ENCODE measurements around the gene ARSB.

Gene ARSB

DNA sequence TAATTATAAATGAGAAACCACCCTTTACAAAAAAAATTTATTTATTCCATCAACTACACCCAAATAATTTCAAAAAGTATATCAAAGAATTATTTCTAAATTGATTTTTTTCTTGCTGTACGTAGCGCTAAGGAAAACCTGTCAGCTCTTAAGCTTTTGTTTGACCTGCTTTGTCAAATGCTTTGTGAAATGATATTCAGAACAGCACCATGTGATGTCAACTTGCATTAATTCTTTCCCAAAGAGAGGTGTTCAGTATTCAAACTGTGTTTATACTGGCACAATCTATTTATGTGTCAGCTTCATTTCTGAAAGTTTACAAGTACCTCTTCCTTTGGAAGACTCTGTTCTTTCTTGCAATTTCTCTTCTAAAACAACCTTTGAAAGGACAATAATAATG is 12.0 kb upstream of the ARSB start:
- no peak overlapping the region for H3K4me3 ChIP-seq (ENCODE audit: low read depth, low read length)
- TF ChIP-seq CTCF (IDR thresholded peaks at IDR 0.05; ENCODE audit: low read depth, low read length), result no peak

GRCh38 chr5:78995521-78996007 is 10.5 kb upstream of the ARSB start:
- H3K4me3 ChIP-seq (ENCODE audit: low read depth, low read length), result no peak overlapping the region
- no peak for TF ChIP-seq CTCF (IDR thresholded peaks at IDR 0.05; ENCODE audit: low read depth, low read length)

DNA sequence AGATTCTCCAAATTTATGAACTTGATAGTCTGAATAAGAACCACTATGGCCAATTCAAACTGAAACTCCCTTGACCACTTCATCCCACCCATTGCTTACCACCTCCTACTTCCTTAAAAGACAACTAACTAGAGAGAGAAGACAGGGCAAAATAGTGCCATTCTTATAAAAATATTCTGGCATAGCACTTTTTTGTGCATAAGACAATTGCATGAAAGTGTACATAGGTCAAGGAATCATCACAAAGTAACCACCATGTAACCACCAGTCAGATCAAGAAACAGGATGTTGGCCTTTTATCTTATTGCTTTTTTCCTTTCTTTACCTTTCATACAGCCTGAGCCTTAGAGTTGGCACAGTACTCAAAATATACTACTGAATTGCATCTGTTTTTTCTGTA is 8.1 kb upstream of the ARSB start:
- no peak for TF ChIP-seq CTCF (IDR thresholded peaks at IDR 0.05; ENCODE audit: low read depth, low read length)
- H3K4me3 ChIP-seq (ENCODE audit: low read depth, low read length), result no peak overlapping the region

DNA sequence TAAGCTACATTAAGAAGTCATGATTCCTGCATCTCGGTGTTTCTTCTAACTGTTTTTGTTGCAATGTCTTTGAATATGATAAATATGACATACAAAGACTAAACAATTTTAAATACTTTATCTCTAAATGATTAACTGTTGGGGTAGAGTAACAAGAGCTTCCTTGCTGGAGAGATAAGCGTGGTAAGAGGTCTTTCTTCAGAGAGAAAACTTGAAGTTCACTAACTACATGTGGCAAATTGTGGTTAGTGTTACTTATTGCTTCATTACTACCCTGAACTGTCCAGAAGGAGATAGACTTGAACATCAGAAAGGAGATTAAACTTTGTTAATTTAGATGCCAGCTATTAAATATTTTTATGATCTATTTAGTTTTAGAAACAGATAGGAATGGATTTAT is 7.0 kb upstream of the ARSB start:
- TF ChIP-seq CTCF (IDR thresholded peaks at IDR 0.05; ENCODE audit: low read depth, low read length), result no peak
- no peak overlapping the region for H3K4me3 ChIP-seq (ENCODE audit: low read depth, low read length)

DNA sequence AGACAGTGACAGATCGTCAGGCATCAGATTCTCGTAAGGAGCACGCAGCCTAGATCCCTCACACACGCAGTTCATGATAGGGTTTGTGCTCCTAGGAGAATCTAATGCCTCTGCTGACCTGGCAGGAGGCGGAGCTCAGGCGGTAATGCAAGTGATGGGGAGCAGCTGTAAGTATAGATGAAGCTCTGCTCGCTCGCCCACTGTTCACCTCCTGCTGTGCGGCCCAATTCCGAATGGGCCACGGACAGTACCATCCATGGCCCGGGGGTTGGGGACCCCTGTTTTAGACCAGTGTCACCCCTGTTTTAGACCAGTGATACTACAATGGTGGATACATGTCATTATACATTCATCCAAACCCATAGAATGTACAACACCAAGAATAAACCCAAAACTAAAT is 4.0 kb upstream of the ARSB start:
- H3K4me3 ChIP-seq (ENCODE audit: low read depth, low read length), result no peak overlapping the region
- no peak for TF ChIP-seq CTCF (IDR thresholded peaks at IDR 0.05; ENCODE audit: low read depth, low read length)

DNA sequence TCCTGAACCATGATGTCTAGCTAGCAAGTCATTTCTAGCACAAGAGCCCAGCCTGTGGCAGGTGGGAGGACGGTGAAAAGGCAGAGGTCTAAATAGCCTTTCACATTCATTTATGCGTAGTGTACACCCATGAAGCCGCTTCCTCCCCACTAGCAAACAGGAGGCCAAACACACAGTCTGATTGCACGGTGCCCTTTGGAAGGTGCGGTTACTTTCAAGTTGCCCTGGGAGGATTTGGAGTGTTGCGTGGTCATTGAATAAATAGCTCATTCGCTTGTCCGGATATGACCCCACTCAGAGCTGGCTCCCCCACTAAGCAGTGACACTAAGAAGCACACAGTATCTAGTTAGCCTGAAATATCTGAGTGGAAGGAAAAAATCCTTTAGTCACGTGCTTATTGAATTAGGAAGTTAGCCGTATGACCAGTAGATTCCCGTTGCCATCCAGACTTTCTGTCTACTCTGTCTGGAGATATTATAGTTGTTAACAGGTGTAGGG is 664 bp upstream of the ARSB start:
- peak overlapping the region; percentile 71 for H3K4me3 ChIP-seq (ENCODE audit: low read depth, low read length)
- TF ChIP-seq CTCF (IDR thresholded peaks at IDR 0.05; ENCODE audit: low read depth, low read length), result no peak

DNA sequence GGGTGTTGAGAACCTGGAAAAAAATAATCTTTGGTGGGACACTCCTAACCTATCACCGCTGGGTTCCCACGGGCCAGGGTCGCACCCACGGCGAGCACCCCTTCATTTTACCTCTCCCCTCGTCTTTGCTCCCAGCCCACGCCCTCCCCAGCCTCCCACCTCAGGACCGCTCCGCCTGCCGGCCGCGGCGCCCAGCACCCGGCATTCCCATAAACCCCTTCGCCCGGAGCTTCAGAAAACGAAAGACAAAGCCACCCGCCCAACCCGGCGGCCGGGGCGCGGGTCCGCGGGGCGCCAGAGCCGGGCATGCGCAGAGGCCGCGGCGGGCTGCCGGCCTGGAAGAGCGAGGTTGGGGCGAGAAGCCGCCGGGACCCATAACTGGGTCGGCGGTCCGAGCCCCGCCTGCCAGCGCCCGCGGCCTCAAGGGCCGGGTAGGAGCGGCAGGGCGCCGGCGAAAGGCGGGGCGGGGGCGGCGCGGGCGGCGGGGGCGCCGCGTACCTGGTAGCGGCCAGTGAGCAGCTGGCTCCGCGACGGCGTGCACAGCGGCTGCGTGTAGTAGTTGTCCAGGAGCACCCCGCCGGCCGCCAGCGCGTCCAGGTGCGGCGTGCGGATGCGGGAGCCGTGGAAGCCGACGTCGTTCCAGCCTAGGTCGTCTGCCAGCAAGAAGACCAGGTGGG is 533 bp downstream of the ARSB start:
- TF ChIP-seq CTCF (IDR thresholded peaks at IDR 0.05; ENCODE audit: low read depth, low read length), result peak; percentile 16; the same call in 1 of the 2 replicates
- H3K4me3 ChIP-seq (ENCODE audit: low read depth, low read length), result peak overlapping the region; percentile 71

All from WI38 (cell line).